ENCODE measurements around the gene LCMT2.

The LCMT2 gene

GRCh38 chr15:43329217-43329959 is 985 bp downstream of the LCMT2 start:
- FAIRE-seq (no peak), DNase-seq (ENCODE audit: insufficient read length, low spot score) (no peak)
- TF ChIP-seq POLR2A (IDR thresholded peaks at IDR 0.05; ENCODE audit: low read depth, low read length): no peak

- DNase-seq (ENCODE audit: insufficient read length, low spot score) (no peak), FAIRE-seq (no peak)
- no peak for TF ChIP-seq POLR2A (IDR thresholded peaks at IDR 0.05; ENCODE audit: low read depth, low read length)
Observed at GRCh38 chr15:43325039-43325684, 5.2 kb downstream of the LCMT2 start.

GRCh38 chr15:43318990-43319771 is 11.2 kb downstream of the LCMT2 start:
- TF ChIP-seq POLR2A (IDR thresholded peaks at IDR 0.05; ENCODE audit: low read depth, low read length): no peak
- FAIRE-seq (no peak), DNase-seq (ENCODE audit: insufficient read length, low spot score) (no peak)

- DNase-seq (ENCODE audit: insufficient read length, low spot score) (no peak), FAIRE-seq (no peak)
- no peak for TF ChIP-seq POLR2A (IDR thresholded peaks at IDR 0.05; ENCODE audit: low read depth, low read length)
Observed at GRCh38 chr15:43317566-43318184, 12.7 kb downstream of the LCMT2 start.

GRCh38 chr15:43316971-43317346 is 13.4 kb downstream of the LCMT2 start:
- DNase-seq (ENCODE audit: insufficient read length, low spot score) (no peak), FAIRE-seq (no peak)
- TF ChIP-seq POLR2A (IDR thresholded peaks at IDR 0.05; ENCODE audit: low read depth, low read length): no peak

- FAIRE-seq (no peak), DNase-seq (ENCODE audit: insufficient read length, low spot score) (no peak)
- no peak for TF ChIP-seq POLR2A (IDR thresholded peaks at IDR 0.05; ENCODE audit: low read depth, low read length)
Observed at GRCh38 chr15:43316016-43316970, 14.1 kb downstream of the LCMT2 start.

GRCh38 chr15:43314171-43314570 is 16.2 kb downstream of the LCMT2 start:
- TF ChIP-seq POLR2A (IDR thresholded peaks at IDR 0.05; ENCODE audit: low read depth, low read length): no peak
- FAIRE-seq: no peak

GRCh38 chr15:43312378-43312777 is 18.0 kb downstream of the LCMT2 start:
- no peak for TF ChIP-seq POLR2A (IDR thresholded peaks at IDR 0.05; ENCODE audit: low read depth, low read length)
- FAIRE-seq: no peak
- no peak for DNase-seq (ENCODE audit: insufficient read length, low spot score)

More at GRCh38 chr15:43314171-43314570, 16.2 kb downstream of the LCMT2 start:
- no peak for DNase-seq (ENCODE audit: insufficient read length, low spot score)

GRCh38 chr15:43302205-43302817 is 28.1 kb downstream of the LCMT2 start, which contains the start of gene TGM7:
TGM7 (minus strand) TSS chr15:43302255.
- no peak for FAIRE-seq
- no peak for TF ChIP-seq POLR2A (IDR thresholded peaks at IDR 0.05; ENCODE audit: low read depth, low read length)
- no peak for DNase-seq (ENCODE audit: insufficient read length, low spot score)

GRCh38 chr15:43299884-43300283 is 30.5 kb downstream of the LCMT2 start:
- no peak for FAIRE-seq
- TF ChIP-seq POLR2A (IDR thresholded peaks at IDR 0.05; ENCODE audit: low read depth, low read length): no peak
- no peak for DNase-seq (ENCODE audit: insufficient read length, low spot score)

GRCh38 chr15:43299411-43299810 is 31.0 kb downstream of the LCMT2 start:
- no peak for TF ChIP-seq POLR2A (IDR thresholded peaks at IDR 0.05; ENCODE audit: low read depth, low read length)
- no peak for FAIRE-seq
- DNase-seq (ENCODE audit: insufficient read length, low spot score): no peak

GRCh38 chr15:43294091-43294706 is 36.2 kb downstream of the LCMT2 start:
- DNase-seq (ENCODE audit: insufficient read length, low spot score) (no peak), FAIRE-seq (no peak)
- TF ChIP-seq POLR2A (IDR thresholded peaks at IDR 0.05; ENCODE audit: low read depth, low read length): no peak

All from H54 (cell line).